ENCODE measurements around the gene HOXB13. TPM values are rescaled to one million over a fixed set of nuclear protein-coding genes. Genes with fewer than 3 reads are reported as not detected.

Gene HOXB13
- polyA plus RNA-seq, 1 experiment: not detected

DNA sequence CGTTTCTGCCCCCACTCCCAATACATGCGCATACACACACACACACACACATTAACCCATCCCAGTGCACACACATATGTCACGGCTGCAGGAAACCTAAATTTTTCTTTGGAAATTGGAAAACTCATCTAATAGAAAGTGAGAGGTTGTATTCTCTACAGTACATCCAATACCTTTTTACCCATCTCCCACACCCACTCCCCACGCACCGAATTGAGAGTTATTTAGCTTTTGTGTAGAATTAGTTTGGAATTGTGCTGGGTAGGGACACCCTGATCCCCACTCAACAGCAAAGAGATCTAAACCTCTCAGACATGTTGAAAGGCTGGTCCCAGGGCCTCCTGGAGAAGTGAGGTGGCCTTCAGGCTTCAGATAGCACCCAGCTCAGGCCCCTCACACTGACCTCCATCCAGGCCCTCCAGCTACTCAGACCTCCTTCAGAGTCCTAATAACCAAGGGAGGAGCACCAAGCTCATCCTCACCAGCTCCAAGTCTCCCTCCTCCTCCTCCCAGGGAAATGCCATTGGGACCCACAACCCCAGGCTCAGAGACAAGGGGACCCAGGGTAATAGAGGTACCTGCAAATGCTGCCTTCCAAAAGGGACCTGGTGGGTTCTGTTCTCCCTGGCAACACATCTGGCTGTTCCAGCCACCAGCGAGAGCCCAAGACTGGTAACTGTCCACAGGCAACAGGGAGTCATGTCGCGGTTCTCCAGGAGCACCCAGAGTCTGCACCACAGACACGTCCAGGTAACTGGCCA lies 955 bp downstream of the HOXB13 start:
- Histone ChIP-seq H3K27me3 (ENCODE audit: control insufficient read depth, insufficient read depth, low read length) (peaks cover 94% of the 10 kb centered on the region), H3K4me3 (ENCODE audit: low read depth, low read length) (no peak overlapping the region), H3K9me3 (ENCODE audit: control insufficient read depth, insufficient read depth, low read length) (no peaks in the 10 kb centered on the region; the same call in 1 of the 2 replicates), H3K27ac (ENCODE audit: low read depth, low read length) (no peak overlapping the region)
- DNase-seq (ENCODE audit: low read depth, low spot score): no peak
- ChIA-PET POLR2A (no interaction called here), CTCF (interaction anchor here (1.2 to 5.6 kb wide), 2 partner anchors 63 kb away, joined by 3 to 102 read pairs; no protein-coding TSS in a partner anchor)
- TF ChIP-seq, protein P1, sequence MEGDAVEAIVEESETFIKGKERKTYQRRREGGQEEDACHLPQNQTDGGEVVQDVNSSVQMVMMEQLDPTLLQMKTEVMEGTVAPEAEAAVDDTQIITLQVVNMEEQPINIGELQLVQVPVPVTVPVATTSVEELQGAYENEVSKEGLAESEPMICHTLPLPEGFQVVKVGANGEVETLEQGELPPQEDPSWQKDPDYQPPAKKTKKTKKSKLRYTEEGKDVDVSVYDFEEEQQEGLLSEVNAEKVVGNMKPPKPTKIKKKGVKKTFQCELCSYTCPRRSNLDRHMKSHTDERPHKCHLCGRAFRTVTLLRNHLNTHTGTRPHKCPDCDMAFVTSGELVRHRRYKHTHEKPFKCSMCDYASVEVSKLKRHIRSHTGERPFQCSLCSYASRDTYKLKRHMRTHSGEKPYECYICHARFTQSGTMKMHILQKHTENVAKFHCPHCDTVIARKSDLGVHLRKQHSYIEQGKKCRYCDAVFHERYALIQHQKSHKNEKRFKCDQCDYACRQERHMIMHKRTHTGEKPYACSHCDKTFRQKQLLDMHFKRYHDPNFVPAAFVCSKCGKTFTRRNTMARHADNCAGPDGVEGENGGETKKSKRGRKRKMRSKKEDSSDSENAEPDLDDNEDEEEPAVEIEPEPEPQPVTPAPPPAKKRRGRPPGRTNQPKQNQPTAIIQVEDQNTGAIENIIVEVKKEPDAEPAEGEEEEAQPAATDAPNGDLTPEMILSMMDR (IDR thresholded peaks at IDR 0.05; ENCODE audit: low read depth, low read length): no peak

DNA sequence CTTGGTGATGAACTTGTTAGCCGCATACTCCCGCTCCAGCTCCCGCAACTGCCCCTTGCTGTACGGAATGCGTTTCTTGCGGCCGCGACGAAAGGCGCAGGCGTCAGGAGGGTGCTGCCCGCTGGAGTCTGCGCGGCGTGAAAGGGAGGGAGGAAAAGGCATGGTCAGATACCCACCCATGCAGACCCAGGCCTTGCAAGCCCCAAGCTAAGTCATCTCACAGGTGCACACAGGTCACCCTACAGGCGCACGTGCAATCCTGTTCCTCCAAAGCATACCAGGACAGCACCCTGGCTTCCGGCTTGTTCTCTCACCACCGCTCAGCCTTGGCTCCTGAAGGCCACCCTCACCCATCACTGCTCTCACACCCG lies 1.6 kb downstream of the HOXB13 start:
- Histone ChIP-seq H3K4me3 (ENCODE audit: low read depth, low read length) (no peak overlapping the region), H3K27me3 (ENCODE audit: control insufficient read depth, insufficient read depth, low read length) (peaks cover 96% of the 10 kb centered on the region), H3K9me3 (ENCODE audit: control insufficient read depth, insufficient read depth, low read length) (no peaks in the 10 kb centered on the region; the same call in 1 of the 2 replicates), H3K27ac (ENCODE audit: low read depth, low read length) (no peak overlapping the region)
- POLR2A ChIA-PET: interaction anchor here (0.6 kb wide), 1 partner anchor 937 kb away, joined by 4 read pairs; no protein-coding TSS in a partner anchor
- TF ChIP-seq, protein P1 (IDR thresholded peaks at IDR 0.05; ENCODE audit: low read depth, low read length): no peak
- CTCF ChIA-PET: interaction anchor here (1.0 to 5.6 kb wide), 2 partner anchors 9 to 64 kb away, joined by 4 to 102 read pairs; no protein-coding TSS in a partner anchor
- DNase-seq (ENCODE audit: low read depth, low spot score): no peak

DNA sequence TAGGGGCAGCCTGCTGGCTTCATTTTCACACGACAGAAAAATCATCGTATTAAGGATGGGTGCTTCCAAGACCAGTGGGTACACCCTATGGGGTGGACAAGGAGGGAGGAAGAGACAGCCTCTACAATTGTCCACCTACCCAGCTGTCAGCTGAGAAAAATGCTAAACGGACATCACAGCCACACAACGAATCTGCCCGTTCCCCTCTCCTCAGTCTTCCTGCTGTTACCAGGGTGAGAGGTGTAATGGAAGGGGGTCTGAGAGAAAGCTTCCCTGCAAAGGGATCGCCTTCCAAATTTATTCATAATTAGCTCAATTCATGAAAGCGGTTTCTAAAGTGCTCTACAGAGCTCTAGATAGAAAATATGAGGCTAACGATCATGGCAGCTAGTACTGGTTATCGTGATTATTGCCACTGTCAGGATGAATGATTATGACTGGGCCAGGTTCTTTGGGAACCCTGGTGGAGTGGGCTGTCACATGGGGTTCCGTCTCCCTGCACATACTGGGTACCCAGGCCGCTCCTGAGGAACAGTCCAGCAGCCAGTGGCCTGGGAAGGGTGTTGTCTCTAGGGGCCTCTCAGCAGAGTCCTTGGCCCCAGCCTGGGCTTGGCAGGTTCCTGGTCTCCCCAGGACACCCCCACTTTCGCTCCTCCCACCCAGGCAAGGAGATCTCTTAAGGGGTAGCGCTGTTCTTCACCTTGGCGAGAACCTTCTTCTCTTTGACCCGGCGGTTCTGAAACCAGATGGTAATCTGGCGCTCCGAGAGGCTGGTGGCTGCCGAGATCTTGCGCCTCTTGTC lies 2.2 kb downstream of the HOXB13 start:
- CTCF ChIA-PET: interaction anchor here (1.0 to 5.6 kb wide), 6 partner anchors 9 to 152 kb away, joined by 4 to 102 read pairs (median 6); no protein-coding TSS in a partner anchor
- Histone ChIP-seq H3K27ac (ENCODE audit: low read depth, low read length) (no peak overlapping the region), H3K4me3 (ENCODE audit: low read depth, low read length) (no peak overlapping the region), H3K27me3 (ENCODE audit: control insufficient read depth, insufficient read depth, low read length) (peaks cover 96% of the 10 kb centered on the region), H3K9me3 (ENCODE audit: control insufficient read depth, insufficient read depth, low read length) (no peaks in the 10 kb centered on the region; the same call in 1 of the 2 replicates)
- no peak for DNase-seq (ENCODE audit: low read depth, low spot score)
- POLR2A ChIA-PET: interaction anchor here (0.6 kb wide), 1 partner anchor 937 kb away, joined by 4 read pairs; no protein-coding TSS in a partner anchor
- TF ChIP-seq, protein P1 (IDR thresholded peaks at IDR 0.05; ENCODE audit: low read depth, low read length): no peak

DNA sequence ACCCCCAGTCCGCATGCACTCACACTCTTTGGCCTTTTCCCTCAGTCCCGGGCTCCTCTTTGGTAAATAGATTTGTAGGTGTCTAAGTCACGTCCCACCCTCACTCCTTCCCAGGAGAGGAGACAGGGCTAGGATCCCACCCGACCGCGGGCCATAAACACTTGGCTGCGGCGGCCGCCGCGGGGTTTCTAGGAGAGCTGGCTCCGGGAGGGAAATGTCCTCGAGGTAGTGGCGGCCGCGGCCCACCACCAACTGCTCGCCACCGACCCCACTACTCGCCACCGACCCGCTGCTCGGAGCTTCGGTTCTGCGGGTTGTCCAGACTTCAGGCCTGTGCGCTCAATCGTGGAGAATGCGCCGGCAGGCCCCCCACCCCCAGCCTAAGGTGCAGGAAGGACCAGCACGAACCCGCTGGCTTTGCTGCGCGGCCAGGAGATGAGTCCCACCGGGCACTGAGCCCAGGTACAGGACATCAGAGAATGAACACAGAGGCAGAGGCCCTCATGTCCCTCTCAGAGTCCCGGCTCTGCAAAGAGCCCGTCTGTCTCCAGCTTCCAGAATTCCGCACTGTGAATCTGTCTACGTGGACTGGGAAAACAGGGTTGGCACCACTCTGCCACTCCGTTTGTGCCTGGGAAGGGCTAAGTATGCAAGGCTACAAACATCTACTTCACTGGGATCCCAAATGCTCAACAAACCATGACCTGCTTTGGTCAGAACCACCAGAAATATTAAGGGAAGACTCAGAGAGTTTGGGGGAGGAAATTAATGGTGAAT lies 3.1 kb downstream of the HOXB13 start:
- H3K9me3 ChIP-seq (ENCODE audit: control insufficient read depth, insufficient read depth, low read length): no peaks in the 10 kb centered on the region; the same call in 1 of the 2 replicates

More for the DNA sequence above, 3.1 kb downstream of the HOXB13 start:
- no peak overlapping the region for H3K4me3 ChIP-seq (ENCODE audit: low read depth, low read length)
- POLR2A ChIA-PET: interaction anchor here (1.0 to 1.2 kb wide), 2 partner anchors 65 to 159 kb away, joined by 3 to 6 read pairs; no protein-coding TSS in a partner anchor
- peaks cover 96% of the 10 kb centered on the region for H3K27me3 ChIP-seq (ENCODE audit: control insufficient read depth, insufficient read depth, low read length)
- DNase-seq (ENCODE audit: low read depth, low spot score): no peak
- TF ChIP-seq, protein P1 (IDR thresholded peaks at IDR 0.05; ENCODE audit: low read depth, low read length): no peak
- no peak overlapping the region for H3K27ac ChIP-seq (ENCODE audit: low read depth, low read length)
- CTCF ChIA-PET: interaction anchor here (0.6 to 5.6 kb wide), 22 partner anchors 8 to 831 kb away, joined by 3 to 102 read pairs (median 4); no protein-coding TSS in a partner anchor
